K562 (cell line): ENCODE results near the gene NEIL1. TPM values are rescaled to one million over a fixed set of nuclear protein-coding genes. Genes with fewer than 3 reads are reported as not detected.

Experiments
- ATAC-seq: fragments of 200-7000 bp; cut with Tn5 transposase; 3 replicates; pipeline ENCODE4 v1.9.1; 2020; ENCODE audit warnings: moderate library complexity
- BruUV-seq: library from RNA; stranded (reverse); fragments of 400-500 nt; replicated peaks from 2 replicates; lab custom pipeline; 2021; lab: Mats Ljungman, UMichigan
- CTCF ChIA-PET: fragments of 300-600 bp; formaldehyde crosslinking; extraction: SDS; loops from one replicate; lab custom pipeline; 2021; ENCODE audit warnings: low intra/inter-chr PET ratio; lab: Yijun Ruan, JAX
- POLR2A ChIA-PET: fragments of 300-600, 350-650 bp; sonication (Branson Sonifier 250); formaldehyde crosslinking; extraction: SDS; loops from one replicate; lab custom pipeline; 2021; ENCODE audit warnings: antibody characterized with exemption, inconsistent platforms; lab: Yijun Ruan, JAX
- DNase-seq, 4 experiments: peaks; one replicate each; pipeline versions ENCODE4 v3.0.0 to v3.0.0-alpha.2; 2011 to 2018; ENCODE audit warnings: low spot score in 3 of 4, mixed read lengths in 3 of 4; ENCODE audit errors: extremely low read depth in 1 of 4
- FAIRE-seq: peaks from 2 replicates; lab custom pipeline; 2011; peaks lifted over from hg19 to GRCh38; lab: Jason Lieb, UNC
- H2AFZ ChIP-seq: 2 replicates; pipeline ENCODE4 v1.6.0; 2011; ENCODE audit warnings: low read depth, low read length, control low read depth, inconsistent platforms
- H3K27ac ChIP-seq: fragments of 200-600 bp; 3 replicates; pipeline ENCODE4 v1.8.0; 2011; ENCODE audit warnings: low read depth, mild to moderate bottlenecking, control low read depth, inconsistent platforms, low read length, moderate library complexity, mixed read lengths; ENCODE audit errors: extremely low read depth
- H3K27me3 ChIP-seq, 2 experiments: fragments of 300-600 bp in 1 of 2; 2 replicates in 1 of 2; 3 replicates in 1 of 2; pipeline versions ENCODE4 v1.6.0 to v1.8.0; 2011; ENCODE audit warnings: inconsistent platforms in 2 of 2, low read length in 2 of 2, mild to moderate bottlenecking in 1 of 2, mixed read lengths in 1 of 2, moderate library complexity in 1 of 2; ENCODE audit not compliant: control insufficient read depth in 2 of 2, insufficient read depth in 2 of 2
- H3K36me3 ChIP-seq: fragments of 300-600 bp; 3 replicates; pipeline ENCODE4 v1.8.0; 2011; ENCODE audit warnings: mild to moderate bottlenecking, low read length, inconsistent platforms; ENCODE audit not compliant: control insufficient read depth, insufficient read depth
- H3K4me1 ChIP-seq, 2 experiments: fragments of 200-600 bp in 1 of 2; replicated peaks in 1 of 2; 2 replicates in 1 of 2; 3 replicates in 1 of 2; pipeline versions ENCODE4 v1.5.1 to v1.8.0; 2011; ENCODE audit warnings: inconsistent platforms in 2 of 2, low read length in 2 of 2, mild to moderate bottlenecking in 1 of 2, mixed read lengths in 1 of 2, moderate library complexity in 1 of 2; ENCODE audit not compliant: control insufficient read depth in 2 of 2, insufficient read depth in 2 of 2
- H3K4me2 ChIP-seq: 2 replicates; pipeline ENCODE4 v1.6.1; 2011; ENCODE audit warnings: low read length, control low read depth, inconsistent platforms, mixed read lengths; ENCODE audit not compliant: insufficient read depth
- H3K4me3 ChIP-seq: fragments of 200-600 bp; sonication (generic), shearing (Covaris generic); 2 replicates; pipeline ENCODE4 v1.5.1; 2016; ENCODE audit warnings: control low read depth, inconsistent platforms
- H3K79me2 ChIP-seq: fragments of 200-600 bp; 3 replicates; pipeline ENCODE4 v1.8.0; 2011; ENCODE audit warnings: low read length, inconsistent platforms; ENCODE audit not compliant: control insufficient read depth, insufficient read depth
- H3K9ac ChIP-seq, 2 experiments: 2 replicates each; pipeline versions ENCODE4 v1.6.0 to v1.6.1; 2011; ENCODE audit warnings: low read depth in 2 of 2, low read length in 2 of 2, control low read depth in 1 of 2, inconsistent platforms in 1 of 2, mild to moderate bottlenecking in 1 of 2, mixed read lengths in 1 of 2; ENCODE audit not compliant: insufficient read depth in 1 of 2
- H3K9me1 ChIP-seq: one replicate; pipeline ENCODE4 v1.6.0; 2011; ENCODE audit warnings: inconsistent platforms, mild to moderate bottlenecking, low read length, moderate library complexity; ENCODE audit not compliant: control insufficient read depth, insufficient read depth
- H3K9me3 ChIP-seq: replicated peaks from 2 replicates; pipeline ENCODE4 v1.5.1; 2011; ENCODE audit warnings: low read depth, low read length, inconsistent platforms; ENCODE audit not compliant: control insufficient read depth, insufficient read depth
- H4K20me1 ChIP-seq: replicated peaks from 2 replicates; pipeline ENCODE4 v1.6.1; 2011; ENCODE audit warnings: low read length, inconsistent platforms, mixed read lengths; ENCODE audit not compliant: control insufficient read depth, insufficient read depth
- HNRNPL ChIP-seq: fragments of 200-400 bp; formaldehyde crosslinking; IDR thresholded peaks from 2 replicates; pipeline ENCODE4 v1.6.1; 2017; ENCODE audit warnings: low read depth, mild to moderate bottlenecking, low read length
- ILF3 ChIP-seq: fragments of 450-650 bp; IDR thresholded peaks from 2 replicates; pipeline ENCODE4 v1.6.1; 2018; ENCODE audit warnings: antibody characterized with exemption, mild to moderate bottlenecking, moderate library complexity, borderline replicate concordance
- KLF10 ChIP-seq: fragments of 250-450 bp; sonication (Bioruptor Pico); IDR thresholded peaks from 2 replicates; pipeline ENCODE4 v1.6.1; 2021; ENCODE audit warnings: matching md5 sums
- MAZ ChIP-seq, 2 experiments: fragments of 450-650 bp in 1 of 2; sonication (generic) in 1 of 2; formaldehyde crosslinking; IDR thresholded peaks in 1 of 2; conservative IDR thresholded peaks in 1 of 2; 2 replicates each; pipeline versions ENCODE4 v1.4.0 to v1.5.0; 2020; ENCODE audit warnings: mild to moderate bottlenecking in 1 of 2, missing genetic modification reagents in 1 of 2
- POLR2G ChIP-seq: fragments of 200-400 bp; formaldehyde crosslinking; IDR thresholded peaks from 2 replicates; pipeline ENCODE4 v1.6.1; 2017; ENCODE audit warnings: low read depth, mild to moderate bottlenecking, antibody characterized with exemption, low read length, moderate library complexity
- ZBTB33 ChIP-seq: sonication (generic); formaldehyde crosslinking; IDR thresholded peaks from 2 replicates; pipeline ENCODE4 v1.8.1; 2023; ENCODE audit warnings: mild to moderate bottlenecking, missing genetic modification reagents
- ZNF143 ChIP-seq: sonication (generic); formaldehyde crosslinking; IDR thresholded peaks from 2 replicates; pipeline ENCODE4 v1.9.0; 2022; ENCODE audit warnings: mild to moderate bottlenecking, missing genetic modification reagents
- ZNF398 ChIP-seq: fragments of 250-450 bp; sonication (Bioruptor Pico); IDR thresholded peaks from 2 replicates; pipeline ENCODE4 v1.8.0; 2021; ENCODE audit warnings: moderate library complexity, mild to moderate bottlenecking, inconsistent platforms
- WGBS: fragments of 100-300 bp; shearing (Covaris generic); methylation state at CpG from one replicate; pipeline ENCODE4 v1.1.6; 2016; ENCODE audit warnings: low coverage, mixed read lengths; ENCODE audit not compliant: insufficient coverage; ENCODE audit errors: missing lambda C conversion rate; 5-methylcytosine and 5-hydroxymethylcytosine counted together
- in situ Hi-C: fragments of 300-500 bp; cut with MboI; formaldehyde crosslinking; loops from 4 replicates; pipeline ENCODE4 v1.15.0; 2018; ENCODE audit warnings: inconsistent platforms, mixed read lengths
- intact Hi-C: fragments of 100-400 bp; cut with micrococcal nuclease; formaldehyde crosslinking; loops from 2 replicates; pipeline ENCODE4 v1.14.2; 2022
- polyA plus RNA-seq, 8 experiments: library from polyadenylated mRNA; depleted of rRNA in 4 of 8; stranded (reverse) in 5 of 8; unstranded in 3 of 8; fragments of >200 nt; fragmentation: Nextera tagmentation in 2 of 8; fragmentation: Illumina TruSeq in 1 of 8; extraction: Ambion mirVana in 2 of 8; extraction: Trizol in 1 of 8; gene quantifications; 2 replicates each; pipeline versions ENCODE4 v1.2.1 to v1.2.3, GENCODE V29; 2011 to 2014; ENCODE audit warnings: inconsistent platforms in 1 of 8, missing spikeins in 1 of 8
- total RNA-seq, 7 experiments: library from RNA; depleted of rRNA in 6 of 7; stranded (reverse); fragments of >200 nt in 6 of 7; fragmentation: Illumina TruSeq in 2 of 7; extraction: Trizol in 2 of 7; gene quantifications; 2 replicates each; pipeline versions ENCODE4 v1.2.1 to v1.2.3, GENCODE V29; 2011 to 2021; ENCODE audit warnings: low replicate concordance in 1 of 7

NEIL1 gene
- total and polyA plus RNA-seq, 9 of the 15 experiments (the other 6 are each of a cell fraction or from before 2014, with no cell fraction given): 0.14 to 4.3 (median 2.4) TPM

GRCh38 chr15:75348034-75348561, 1.3 kb downstream of the NEIL1 start (continued):
- TF ChIP-seq MAZ (CRISPR knock-in tag; conservative IDR thresholded peaks at IDR 0.05 in 1 of 2, IDR thresholded peaks at IDR 0.05 in 1 of 2): peak in 1 of 2 experiments; percentile 47; a peak in 2 of 4 replicates
- TF ChIP-seq ZNF398: no peak
- TF ChIP-seq ILF3: no peak

- H4K20me1 ChIP-seq: no peaks in the 10 kb centered on the region
- DNase-seq (peak in 1 of 4 experiments; percentile 5), ATAC-seq (no peak; the same call in 2 of the 3 replicates), FAIRE-seq (no peak)
- H2AFZ ChIP-seq: peak overlapping the region; percentile 95
- in situ Hi-C loops (no loop called here), intact Hi-C loops (no loop called here)
- H3K27ac ChIP-seq: no peak overlapping the region
- H3K79me2 ChIP-seq: no peaks in the 10 kb centered on the region
- no peaks in the 10 kb centered on the region for H3K9me3 ChIP-seq
- peak overlapping the region; percentile 55 for H3K4me3 ChIP-seq
- no peaks in the 10 kb centered on the region for H3K9me1 ChIP-seq
- H3K4me1 ChIP-seq: peaks cover 4 to 31% of the 10 kb centered on the region in 2 experiments; a peak in 3 of 5 replicates
- TF ChIP-seq HNRNPL (0 out of 2 replicates have a peak, but pooled peaks have one; percentile 33), KLF10 (CRISPR knock-in tag) (no peak), POLR2G (peak; percentile 60), ZBTB33 (CRISPR knock-in tag) (peak; percentile 86), ZNF143 (CRISPR knock-in tag) (0 out of 2 replicates have a peak, but pooled peaks have one; percentile 18)
- H3K27me3 ChIP-seq: no peaks in the 10 kb centered on the region
- POLR2A ChIA-PET: interaction anchor here (0.6 to 1.1 kb wide), 5 partner anchors 11 to 468 kb away, joined by 3 to 5 read pairs (median 3); partner anchors contain the start of gene MAN2C1
- CTCF ChIA-PET: no interaction called here
- BruUV-seq: no TSS peak
- H3K36me3 ChIP-seq: no peaks in the 10 kb centered on the region
- H3K4me2 ChIP-seq: peak overlapping the region; percentile 80
- 70% methylated on average over 45 of the region's 46 CpGs for WGBS
- H3K9ac ChIP-seq: peak overlapping the region; percentile 72 to 89; a peak in 3 of 4 replicates
Measured at GRCh38 chr15:75348562-75349350, 1.9 kb downstream of the NEIL1 start.
